Eye (tissue), 1 donor: Measurements from ENCODE around the gene IL37.

ENCODE experiments used
- DNase-seq: peaks from one replicate; pipeline ENCODE4 v3.0.0-alpha.2; 2015

IL37 gene

GRCh38 chr2:112962308-112963175, 51.6 kb downstream of the IL37 start:
- no peak for DNase-seq

- no peak for DNase-seq
Measured at GRCh38 chr2:112967023-112967422, 56.1 kb downstream of the IL37 start.
